Thyroid gland (tissue), 4 donors: ENCODE measurements around the gene MIB1. TPM values are rescaled to one million over a fixed set of nuclear protein-coding genes. Genes with fewer than 3 reads are reported as not detected.

Experiments used
- DNase-seq, 2 donors: peaks; one replicate each; pipeline ENCODE4 v3.0.0-alpha.2; 2019
- H3K27ac ChIP-seq, 3 donors: fragments of 200-600 bp; sonication (generic); 1 replicate in 2 of 3; 2 replicates in 1 of 3; pipeline ENCODE4 v1.5.1; 2016 to 2019; ENCODE audit warnings: mild to moderate bottlenecking in 1 of 3, moderate library complexity in 1 of 3
- H3K27me3 ChIP-seq: fragments of 200-600 bp; sonication (generic); one replicate; pipeline ENCODE4 v1.5.1; 2019
- H3K36me3 ChIP-seq, 2 donors: fragments of 200-600 bp; sonication (generic); one replicate each; pipeline ENCODE4 v1.5.1; 2016 to 2019
- H3K4me1 ChIP-seq, 2 donors: fragments of 200-600 bp; sonication (generic); one replicate each; pipeline ENCODE4 v1.5.1; 2017 to 2019
- H3K4me3 ChIP-seq, 3 donors: fragments of 200-600 bp; sonication (generic); replicated peaks in 1 of 3; 1 replicate in 2 of 3; 2 replicates in 1 of 3; pipeline ENCODE4 v1.5.1; 2016; ENCODE audit warnings: mild to moderate bottlenecking in 1 of 3
- H3K9me3 ChIP-seq: fragments of 200-600 bp; sonication (generic); one replicate; pipeline ENCODE4 v1.5.1; 2017
- CTCF ChIP-seq, 6 experiments: fragments of 200-600 bp in 3 of 6; fragments of 450-650 bp in 3 of 6; sonication (generic) in 3 of 6; IDR thresholded peaks; one replicate each; pipeline ENCODE4 v1.5.1; 2016 to 2019; ENCODE audit warnings: antibody characterized with exemption in 6 of 6, mild to moderate bottlenecking in 2 of 6, inconsistent platforms in 1 of 6, moderate library complexity in 1 of 6
- POLR2A ChIP-seq, 2 donors: fragments of 450-650 bp; IDR thresholded peaks; one replicate each; pipeline ENCODE4 v1.6.1; 2017; ENCODE audit warnings: antibody characterized with exemption in 2 of 2, mild to moderate bottlenecking in 2 of 2, moderate library complexity in 1 of 2
- WGBS, 2 donors: methylation state at CpG; one replicate each; pipeline ENCODE4 v1.1.5; 2017; 5-methylcytosine and 5-hydroxymethylcytosine counted together
- intact Hi-C: fragments of 100-400 bp; cut with DNase I; formaldehyde crosslinking; loops from one replicate; pipeline ENCODE4 v1.15.1; 2023
- total RNA-seq, 4 donors: library from RNA; depleted of rRNA; stranded (reverse); fragments of >200 nt; gene quantifications; one replicate each; pipeline ENCODE4 v1.2.3, GENCODE V29; 2016

The MIB1 gene
- total RNA-seq, 4 donors from 2014 or later = 35.8 to 55.6 (median 45.0) TPM

GRCh38 chr18:21759836-21760235 lies 19.2 kb downstream of the MIB1 start:
- no peak for DNase-seq
- H3K27me3 ChIP-seq = no peaks in the 10 kb centered on the region
- peaks cover 4 to 14% of the 10 kb centered on the region in 2 donors for H3K4me1 ChIP-seq
- 90 to 92% methylated on average over 2 of the region's 2 CpGs for WGBS, 2 donors
- H3K27ac ChIP-seq = no peak overlapping the region
- TF ChIP-seq POLR2A (IDR thresholded peaks at IDR 0.05) (no peak), CTCF (IDR thresholded peaks at IDR 0.05) (no peak)
- H3K36me3 ChIP-seq = no peaks in the 10 kb centered on the region
- H3K4me3 ChIP-seq = no peak overlapping the region
- no peaks in the 10 kb centered on the region for H3K9me3 ChIP-seq
- intact Hi-C loops = no loop called here

GRCh38 chr18:21760321-21760720 lies 19.7 kb downstream of the MIB1 start:
- no peaks in the 10 kb centered on the region for H3K9me3 ChIP-seq
- no peak overlapping the region for H3K4me3 ChIP-seq
- intact Hi-C loops = no loop called here
- H3K27ac ChIP-seq = no peak overlapping the region
- no peaks in the 10 kb centered on the region for H3K27me3 ChIP-seq
- DNase-seq = no peak
- no peak for TF ChIP-seq POLR2A (IDR thresholded peaks at IDR 0.05)
- TF ChIP-seq CTCF (IDR thresholded peaks at IDR 0.05) = no peak
- no peaks in the 10 kb centered on the region for H3K36me3 ChIP-seq
- peaks cover 4 to 14% of the 10 kb centered on the region in 2 donors for H3K4me1 ChIP-seq

- DNase-seq = no peak
- no peaks in the 10 kb centered on the region for H3K27me3 ChIP-seq
- TF ChIP-seq CTCF (IDR thresholded peaks at IDR 0.05) (no peak), POLR2A (IDR thresholded peaks at IDR 0.05) (no peak)
- H3K36me3 ChIP-seq = no peaks in the 10 kb centered on the region
- no peak overlapping the region for H3K27ac ChIP-seq
- no peak overlapping the region for H3K4me3 ChIP-seq
- no peaks in the 10 kb centered on the region for H3K9me3 ChIP-seq
- intact Hi-C loops = no loop called here
- H3K4me1 ChIP-seq = peaks cover 4 to 14% of the 10 kb centered on the region in 2 donors
- 79 to 83% methylated on average over 6 of the region's 6 CpGs for WGBS, 2 donors
Measured at GRCh38 chr18:21761471-21762115, 21.0 kb downstream of the MIB1 start.

DNA sequence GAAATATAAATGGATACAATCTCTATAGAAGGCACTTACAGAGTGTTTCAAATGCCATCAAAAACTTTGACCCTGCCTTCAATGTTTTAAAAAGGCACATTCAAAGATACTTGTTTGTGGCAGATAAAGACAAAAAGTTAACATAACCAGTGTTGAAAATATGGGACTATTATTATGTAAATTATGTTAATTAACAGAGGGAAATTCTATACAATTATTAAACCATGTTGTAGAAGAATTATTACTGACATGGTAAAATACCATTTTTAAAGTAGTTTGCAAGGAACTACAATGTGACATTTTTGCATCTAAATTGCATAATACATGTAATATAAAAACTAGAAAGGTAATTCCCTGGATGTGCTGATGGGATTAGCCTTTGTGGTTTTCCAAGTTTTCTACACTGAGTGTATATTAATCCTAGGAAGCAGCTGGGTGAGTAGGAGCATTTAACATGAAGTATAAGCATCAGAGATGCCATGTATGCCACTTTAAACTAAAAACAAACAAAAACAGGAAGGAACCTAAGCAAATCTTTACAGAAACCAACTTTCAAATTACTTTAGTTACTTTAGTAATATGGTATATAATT lies 21.7 kb downstream of the MIB1 start:
- TF ChIP-seq POLR2A (IDR thresholded peaks at IDR 0.05) = no peak
- H3K4me3 ChIP-seq = no peak overlapping the region
- no peaks in the 10 kb centered on the region for H3K27me3 ChIP-seq
- H3K9me3 ChIP-seq = no peaks in the 10 kb centered on the region
- H3K27ac ChIP-seq = no peak overlapping the region
- no peaks in the 10 kb centered on the region for H3K36me3 ChIP-seq
- DNase-seq = no peak
- intact Hi-C loops = no loop called here
- H3K4me1 ChIP-seq = peaks cover 4 to 14% of the 10 kb centered on the region in 2 donors

- no peaks in the 10 kb centered on the region for H3K27me3 ChIP-seq
- H3K4me3 ChIP-seq = no peak overlapping the region
- H3K27ac ChIP-seq = no peak overlapping the region
- no peak for DNase-seq
- WGBS, 2 donors = 89 to 90% methylated on average over 3 of the region's 3 CpGs
- H3K36me3 ChIP-seq = peaks cover 5 to 6% of the 10 kb centered on the region in 2 donors
- TF ChIP-seq CTCF (IDR thresholded peaks at IDR 0.05) (no peak), POLR2A (IDR thresholded peaks at IDR 0.05) (no peak)
- no peaks in the 10 kb centered on the region for H3K9me3 ChIP-seq
- intact Hi-C loops = no loop called here
- peaks cover 4 to 14% of the 10 kb centered on the region in 2 donors for H3K4me1 ChIP-seq
Measured at GRCh38 chr18:21763846-21764646, 23.5 kb downstream of the MIB1 start.
